Lung (tissue), 12 donors: ENCODE results near the gene ARHGEF16. TPM values are rescaled to one million over a fixed set of nuclear protein-coding genes. Genes with fewer than 3 reads are reported as not detected.

Experiments used
- ATAC-seq: fragments of 200-7000 bp; cut with Tn5 transposase; one replicate; pipeline ENCODE4 v1.9.1; 2020; ENCODE audit warnings: moderate number of reproducible peaks; ENCODE audit not compliant: insufficient read depth, low FRiP score
- DNase-seq, 3 donors: peaks; one replicate each; pipeline ENCODE4 v3.0.0-alpha.2; 2013 to 2017
- H3K27ac ChIP-seq, 2 donors: one replicate each; pipeline ENCODE4 v1.5.1; 2013; ENCODE audit warnings: mild to moderate bottlenecking in 2 of 2, moderate library complexity in 2 of 2, control low read depth in 1 of 2, inconsistent platforms in 1 of 2, low read depth in 1 of 2, low read length in 1 of 2
- H3K27me3 ChIP-seq, 3 donors: one replicate each; pipeline ENCODE4 v1.5.1; 2013; ENCODE audit warnings: low read length in 2 of 3; ENCODE audit not compliant: control insufficient read depth in 3 of 3, insufficient read depth in 3 of 3
- H3K36me3 ChIP-seq, 4 donors: one replicate each; pipeline ENCODE4 v1.5.1; 2013; ENCODE audit warnings: low read length in 4 of 4, mild to moderate bottlenecking in 1 of 4, moderate library complexity in 1 of 4; ENCODE audit not compliant: control insufficient read depth in 4 of 4, insufficient read depth in 4 of 4
- H3K4me1 ChIP-seq, 5 donors: one replicate each; pipeline ENCODE4 v1.5.1; 2013; ENCODE audit warnings: low read length in 5 of 5, mild to moderate bottlenecking in 2 of 5, moderate library complexity in 1 of 5; ENCODE audit not compliant: control insufficient read depth in 5 of 5, insufficient read depth in 5 of 5
- H3K4me3 ChIP-seq: one replicate; pipeline ENCODE4 v1.5.1; 2013; ENCODE audit warnings: mild to moderate bottlenecking, control low read depth, moderate library complexity
- H3K9ac ChIP-seq, 2 donors: one replicate each; pipeline ENCODE4 v1.5.1; 2013; ENCODE audit warnings: low read length in 2 of 2, control low read depth in 1 of 2; ENCODE audit not compliant: insufficient read depth in 1 of 2
- H3K9me3 ChIP-seq, 4 donors: one replicate each; pipeline ENCODE4 v1.5.1; 2013; ENCODE audit warnings: low read length in 3 of 4, mild to moderate bottlenecking in 1 of 4, moderate library complexity in 1 of 4; ENCODE audit not compliant: control insufficient read depth in 4 of 4, insufficient read depth in 3 of 4
- WGBS, 2 donors: extraction: QIAGEN DNeasy Blood & Tissue Kit; methylation state at CpG; one replicate each; pipeline ENCODE4 v1.1.7; 2013; 5-methylcytosine and 5-hydroxymethylcytosine counted together
- polyA plus RNA-seq, 2 donors: library from polyadenylated mRNA; stranded (reverse); fragments of 200-250 nt; gene quantifications; one replicate each; pipeline ENCODE4 v1.2.1, GENCODE V29; 2013
- total RNA-seq, 2 donors: library from RNA; depleted of rRNA in 1 of 2; stranded (reverse); fragments of >200 nt in 1 of 2; gene quantifications; one replicate each; pipeline ENCODE4 v1.2.1, GENCODE V29; 2014 to 2021
- TF ChIP-seq, protein P1 (sequence below): IDR thresholded peaks from 2 replicates; pipeline ENCODE4 v1.5.1; 2012; ENCODE audit warnings: mild to moderate bottlenecking; ENCODE audit errors: control extremely low read depth, extremely low read depth
- donor health status: control.
- donor health status: control.
- donor health status: Bipolar disorder and iron deficiency.
- donor health status: healthy.
- donor health status: DM: yes; HTN: yes; CAD: no.

ARHGEF16 gene
- total and polyA plus RNA-seq, 4 donors: 6.5 to 14.8 (median 9.8) TPM

DNA sequence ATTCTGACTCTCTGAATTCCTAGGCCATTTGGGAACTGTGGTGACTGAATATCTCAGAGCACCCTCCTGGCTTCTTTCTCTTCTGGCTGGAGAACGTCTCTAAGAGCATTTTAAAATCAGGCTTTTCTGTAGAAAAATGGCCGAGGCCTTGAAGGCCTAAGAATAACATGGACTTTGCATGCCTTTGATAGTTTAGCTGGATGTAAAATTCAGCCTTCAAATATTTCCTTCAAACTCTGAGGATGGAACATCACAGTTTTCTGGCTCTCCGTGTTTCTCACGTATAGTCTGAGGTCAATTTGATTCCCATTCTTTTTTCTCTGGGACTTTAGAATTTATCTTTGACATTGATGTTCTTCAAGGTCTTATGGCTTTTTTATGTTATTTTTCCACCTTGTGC lies 34.0 kb downstream of the ARHGEF16 start:
- Histone ChIP-seq H3K4me3 (no peak overlapping the region), H3K27me3 (no peaks in the 10 kb centered on the region), H3K27ac (no peak overlapping the region), H3K9me3 (peaks cover 0 to 3% (median 0%) of the 10 kb centered on the region in 4 donors), H3K36me3 (peaks cover 0 to 22% (median 9%) of the 10 kb centered on the region in 4 donors), H3K9ac (no peak overlapping the region), H3K4me1 (peaks cover 0 to 6% (median 0%) of the 10 kb centered on the region in 5 donors)
- DNase-seq: no peak
- no peak for ATAC-seq
- WGBS, 2 donors: 97 to 98% methylated on average over 4 of the region's 4 CpGs
- TF ChIP-seq, protein P1, sequence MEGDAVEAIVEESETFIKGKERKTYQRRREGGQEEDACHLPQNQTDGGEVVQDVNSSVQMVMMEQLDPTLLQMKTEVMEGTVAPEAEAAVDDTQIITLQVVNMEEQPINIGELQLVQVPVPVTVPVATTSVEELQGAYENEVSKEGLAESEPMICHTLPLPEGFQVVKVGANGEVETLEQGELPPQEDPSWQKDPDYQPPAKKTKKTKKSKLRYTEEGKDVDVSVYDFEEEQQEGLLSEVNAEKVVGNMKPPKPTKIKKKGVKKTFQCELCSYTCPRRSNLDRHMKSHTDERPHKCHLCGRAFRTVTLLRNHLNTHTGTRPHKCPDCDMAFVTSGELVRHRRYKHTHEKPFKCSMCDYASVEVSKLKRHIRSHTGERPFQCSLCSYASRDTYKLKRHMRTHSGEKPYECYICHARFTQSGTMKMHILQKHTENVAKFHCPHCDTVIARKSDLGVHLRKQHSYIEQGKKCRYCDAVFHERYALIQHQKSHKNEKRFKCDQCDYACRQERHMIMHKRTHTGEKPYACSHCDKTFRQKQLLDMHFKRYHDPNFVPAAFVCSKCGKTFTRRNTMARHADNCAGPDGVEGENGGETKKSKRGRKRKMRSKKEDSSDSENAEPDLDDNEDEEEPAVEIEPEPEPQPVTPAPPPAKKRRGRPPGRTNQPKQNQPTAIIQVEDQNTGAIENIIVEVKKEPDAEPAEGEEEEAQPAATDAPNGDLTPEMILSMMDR: no peak

DNA sequence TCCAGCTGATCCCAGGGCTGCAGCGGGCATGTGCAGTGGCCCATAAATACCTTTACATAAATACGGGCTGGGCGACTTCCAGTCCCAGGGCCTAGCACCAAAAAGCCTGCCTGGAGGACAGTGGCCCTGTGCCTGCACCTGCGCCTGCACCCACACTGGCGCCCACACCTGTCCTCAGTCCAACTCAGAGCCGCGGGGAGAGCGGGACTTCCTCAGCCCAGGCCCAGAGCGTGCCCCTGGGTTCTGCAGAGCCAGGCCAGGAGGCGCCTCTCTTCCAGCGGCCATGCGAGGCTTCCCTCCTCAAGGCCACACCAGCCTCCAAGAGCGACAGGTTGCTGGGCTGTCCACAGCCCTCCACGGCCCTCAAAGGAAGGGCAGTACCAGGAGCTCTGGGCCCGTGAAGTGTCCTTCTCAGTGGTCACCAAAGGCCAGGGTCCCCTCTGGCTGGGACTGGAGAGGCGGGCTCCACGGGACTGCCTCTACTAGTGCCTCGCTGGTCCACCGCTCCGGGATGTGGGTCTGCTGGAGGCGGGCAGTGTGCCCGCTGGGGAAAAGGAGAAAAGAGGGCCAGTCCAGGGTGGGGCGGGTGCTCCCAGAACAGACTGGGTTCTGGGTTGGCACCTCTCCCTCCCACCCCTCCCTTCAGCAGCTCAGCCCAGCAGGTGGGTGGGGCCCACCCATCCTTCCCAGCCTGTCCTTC lies 35.7 kb downstream of the ARHGEF16 start:
- TF ChIP-seq, protein P1: no peak
- WGBS, 2 donors: 96% methylated on average over 21 to 23 of the region's 23 CpGs
- H3K4me1 ChIP-seq: peaks cover 0 to 6% (median 0%) of the 10 kb centered on the region in 5 donors
- H3K9me3 ChIP-seq: peaks cover 0 to 3% (median 0%) of the 10 kb centered on the region in 4 donors
- ATAC-seq (no peak), DNase-seq (no peak)
- no peak overlapping the region for H3K27ac ChIP-seq
- no peak overlapping the region for H3K4me3 ChIP-seq
- H3K36me3 ChIP-seq: peaks cover 0 to 25% (median 15%) of the 10 kb centered on the region in 4 donors
- no peaks in the 10 kb centered on the region for H3K27me3 ChIP-seq
- H3K9ac ChIP-seq: no peak overlapping the region

DNA sequence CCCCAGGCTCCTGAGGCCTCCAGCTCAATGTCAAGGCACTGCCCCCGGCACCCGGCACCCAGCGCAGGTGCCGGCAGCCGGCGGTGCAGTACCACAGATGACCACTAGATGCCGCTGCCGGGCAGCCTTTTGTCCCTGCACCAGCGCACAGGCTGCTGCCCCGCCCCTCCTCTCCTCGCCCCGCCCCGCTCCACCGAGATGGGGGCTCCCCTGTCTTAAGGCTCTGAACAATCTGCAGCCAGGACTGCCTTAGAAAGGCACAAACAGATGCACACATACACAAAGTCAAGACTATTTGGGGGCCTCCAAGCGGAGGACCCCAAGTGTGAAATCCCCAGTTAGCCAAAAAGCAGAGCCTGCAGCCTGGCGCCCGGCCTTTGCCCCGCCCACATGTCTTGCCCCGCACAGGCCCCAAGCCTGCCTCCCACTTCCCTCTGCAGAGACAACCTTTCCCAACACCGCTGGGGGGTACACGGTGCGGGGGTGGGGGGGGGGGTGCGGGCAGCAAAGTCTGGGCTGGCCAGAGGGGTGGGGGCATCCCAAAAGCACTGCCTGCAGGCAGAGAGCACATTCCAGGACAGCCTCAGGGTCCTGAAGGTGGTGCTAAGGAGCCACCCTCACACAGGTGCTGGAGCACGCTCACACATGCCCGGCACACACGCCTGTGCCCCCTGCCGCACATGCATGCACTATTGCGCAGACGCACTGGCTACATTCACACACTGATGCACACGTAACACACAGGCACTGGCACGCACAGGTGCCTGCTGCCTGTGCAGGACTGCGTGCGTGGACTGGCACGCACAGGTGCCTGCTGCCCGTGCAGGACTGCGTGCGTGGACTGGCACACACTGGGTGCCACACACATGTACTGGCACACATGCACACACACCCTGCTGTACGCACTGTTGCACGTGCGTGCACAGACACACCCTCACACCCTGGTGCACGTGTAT lies 37.1 kb downstream of the ARHGEF16 start:
- TF ChIP-seq, protein P1: peak; percentile 93
- DNase-seq (peak; percentile 73 to 85 (median 76)), ATAC-seq (peak; percentile 81)
- Histone ChIP-seq H3K9me3 (peaks cover 0 to 3% (median 0%) of the 10 kb centered on the region in 4 donors), H3K9ac (no peak overlapping the region), H3K4me1 (peaks cover 0 to 6% (median 0%) of the 10 kb centered on the region in 5 donors), H3K27me3 (no peaks in the 10 kb centered on the region), H3K36me3 (peaks cover 0 to 36% (median 15%) of the 10 kb centered on the region in 4 donors), H3K27ac (no peak overlapping the region), H3K4me3 (no peak overlapping the region)
- 41 to 42% methylated on average over 39 to 41 of the region's 41 CpGs for WGBS, 2 donors
